ENCODE results near the gene TASOR.

DNA sequence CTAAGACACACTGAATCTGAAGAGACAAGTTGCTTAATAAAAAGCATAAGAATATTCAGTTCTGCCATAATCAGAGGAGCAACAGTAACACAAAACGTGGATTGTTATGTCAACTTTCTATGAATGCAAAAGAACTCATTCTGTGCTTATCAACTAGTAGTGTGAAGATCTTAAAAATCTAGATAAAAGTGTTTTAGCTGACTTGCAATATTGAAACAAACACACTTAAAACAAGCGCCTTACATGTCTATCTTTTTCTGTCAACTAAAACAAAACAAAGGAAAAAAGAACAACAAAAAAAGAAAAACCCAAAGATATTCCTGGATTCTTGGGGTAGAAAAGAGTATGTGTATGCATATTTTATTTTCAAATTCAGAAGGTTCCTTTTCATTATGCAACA is 37.7 kb downstream of the TASOR start:
- TF ChIP-seq, protein P1, sequence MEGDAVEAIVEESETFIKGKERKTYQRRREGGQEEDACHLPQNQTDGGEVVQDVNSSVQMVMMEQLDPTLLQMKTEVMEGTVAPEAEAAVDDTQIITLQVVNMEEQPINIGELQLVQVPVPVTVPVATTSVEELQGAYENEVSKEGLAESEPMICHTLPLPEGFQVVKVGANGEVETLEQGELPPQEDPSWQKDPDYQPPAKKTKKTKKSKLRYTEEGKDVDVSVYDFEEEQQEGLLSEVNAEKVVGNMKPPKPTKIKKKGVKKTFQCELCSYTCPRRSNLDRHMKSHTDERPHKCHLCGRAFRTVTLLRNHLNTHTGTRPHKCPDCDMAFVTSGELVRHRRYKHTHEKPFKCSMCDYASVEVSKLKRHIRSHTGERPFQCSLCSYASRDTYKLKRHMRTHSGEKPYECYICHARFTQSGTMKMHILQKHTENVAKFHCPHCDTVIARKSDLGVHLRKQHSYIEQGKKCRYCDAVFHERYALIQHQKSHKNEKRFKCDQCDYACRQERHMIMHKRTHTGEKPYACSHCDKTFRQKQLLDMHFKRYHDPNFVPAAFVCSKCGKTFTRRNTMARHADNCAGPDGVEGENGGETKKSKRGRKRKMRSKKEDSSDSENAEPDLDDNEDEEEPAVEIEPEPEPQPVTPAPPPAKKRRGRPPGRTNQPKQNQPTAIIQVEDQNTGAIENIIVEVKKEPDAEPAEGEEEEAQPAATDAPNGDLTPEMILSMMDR (IDR thresholded peaks at IDR 0.05): no peak
- TF ChIP-seq POLR2A (IDR thresholded peaks at IDR 0.05): no peak

All from vagina (tissue), 2 donors.